Endodermal cell (in vitro differentiated cells): ENCODE measurements around the gene DSE. TPM values are rescaled to one million over a fixed set of nuclear protein-coding genes. Genes with fewer than 3 reads are reported as not detected.

Experiments used
- DNase-seq: peaks from one replicate; pipeline ENCODE4 v3.0.0-alpha.2; 2017
- H3K27ac ChIP-seq: 2 replicates; pipeline ENCODE4 v1.5.1; 2013; ENCODE audit warnings: mild to moderate bottlenecking, low read depth, low read length, moderate library complexity
- H3K27me3 ChIP-seq: 2 replicates; pipeline ENCODE4 v1.6.1; 2013; ENCODE audit warnings: mild to moderate bottlenecking, low read length, moderate library complexity; ENCODE audit not compliant: insufficient read depth, control insufficient read depth, poor library complexity, severe bottlenecking
- H3K36me3 ChIP-seq: 2 replicates; pipeline ENCODE4 v1.7.0; 2013; ENCODE audit warnings: mild to moderate bottlenecking, low read length, moderate library complexity; ENCODE audit not compliant: control insufficient read depth, insufficient read depth
- H3K4me1 ChIP-seq: one replicate; pipeline ENCODE4 v1.7.0; 2013; ENCODE audit warnings: low read length; ENCODE audit not compliant: control insufficient read depth, insufficient read depth
- H3K4me3 ChIP-seq: 2 replicates; pipeline ENCODE4 v1.5.1; 2013; ENCODE audit warnings: mild to moderate bottlenecking, low read length, moderate library complexity
- H3K9ac ChIP-seq: 2 replicates; pipeline ENCODE4 v1.6.1; 2013; ENCODE audit warnings: mild to moderate bottlenecking, low read length, moderate library complexity; ENCODE audit not compliant: poor library complexity, severe bottlenecking; ENCODE audit errors: extremely low read depth
- H3K9me3 ChIP-seq: 2 replicates; pipeline ENCODE4 v1.6.1; 2013; ENCODE audit warnings: mild to moderate bottlenecking, low read length, moderate library complexity; ENCODE audit not compliant: control insufficient read depth
- H3K27ac Mint-ChIP-seq: 2 replicates; pipeline ENCODE4 v1.8.0; 2020; ENCODE audit warnings: mixed read lengths
- H3K27me3 Mint-ChIP-seq: 2 replicates; pipeline ENCODE4 v1.8.0; 2021; ENCODE audit warnings: mild to moderate bottlenecking, mixed read lengths; ENCODE audit not compliant: insufficient read depth
- H3K36me3 Mint-ChIP-seq: 2 replicates; pipeline ENCODE4 v1.8.0; 2020; ENCODE audit warnings: low read depth, mixed read lengths
- H3K4me1 Mint-ChIP-seq: 2 replicates; pipeline ENCODE4 v1.8.0; 2020; ENCODE audit warnings: mixed read lengths
- H3K4me3 Mint-ChIP-seq: 2 replicates; pipeline ENCODE4 v1.8.0; 2020; ENCODE audit warnings: mild to moderate bottlenecking, moderate library complexity, mixed read lengths
- H3K9me3 Mint-ChIP-seq: 2 replicates; pipeline ENCODE4 v1.8.0; 2020; ENCODE audit warnings: mild to moderate bottlenecking, mixed read lengths
- whole genome bisulfite sequencing, 2 experiments: methylation state at CpG; one replicate each; pipeline versions ENCODE4 v1.1.5 to v1.1.7; 2013; ENCODE audit warnings: missing lambda C conversion rate in 2 of 2, mixed read lengths in 1 of 2; ENCODE audit not compliant: insufficient coverage in 1 of 2, insufficient read length in 1 of 2; 5-methylcytosine and 5-hydroxymethylcytosine counted together
- total RNA-seq, 2 donors: library from RNA; stranded (reverse); fragmentation: NEBNext Ultra II Directional in 1 of 2; extraction: Animal tissue kit (Norgen Biotek cat#: 25700) in 1 of 2; gene quantifications; 2 replicates in 1 of 2; 3 replicates in 1 of 2; pipeline ENCODE4 v1.2.1, GENCODE V29; 2021
- TF ChIP-seq, protein P1 (sequence below): fragments of 200-600 bp; sonication (generic); conservative IDR thresholded peaks from 2 replicates; pipeline ENCODE4 v1.5.0; 2021; ENCODE audit warnings: antibody characterized with exemption, mild to moderate bottlenecking

DSE gene
- total RNA-seq, 2 donors from 2014 or later = 42.3 to 44.3 TPM

DNA sequence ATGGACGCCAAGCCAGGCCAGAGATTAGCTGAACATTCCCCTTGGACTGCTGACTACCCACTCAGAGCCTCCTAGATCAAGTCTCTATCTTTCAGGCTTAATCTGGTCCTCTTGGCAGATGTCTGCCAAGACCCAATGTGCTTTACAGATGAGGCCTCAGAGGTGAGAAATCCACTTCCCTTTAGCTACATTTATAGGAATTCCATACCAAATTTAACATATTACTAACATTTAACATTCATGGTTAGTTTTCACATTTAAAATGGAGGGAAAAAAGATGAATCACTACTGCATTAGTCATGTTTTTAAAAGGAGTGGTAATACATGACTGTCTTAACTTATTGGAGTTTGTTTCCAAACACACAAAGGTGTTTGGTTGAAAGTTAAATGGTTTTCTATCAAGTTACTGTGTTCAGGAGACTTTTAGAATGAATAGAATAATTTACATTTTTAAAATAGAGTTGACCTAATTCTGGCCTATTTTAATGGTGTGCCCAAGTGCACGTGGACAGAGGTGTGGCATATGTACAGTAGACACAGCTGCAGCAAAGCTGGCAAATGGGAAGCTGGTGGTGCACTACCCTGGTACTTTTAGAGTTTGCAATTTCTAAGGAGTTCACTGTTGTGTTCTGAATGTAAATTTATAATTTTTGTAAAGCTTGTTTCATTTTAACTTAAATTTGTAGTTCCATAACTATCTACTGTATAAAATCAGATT lies 48.5 kb downstream of the DSE start:
- H3K9me3 ChIP-seq = no peaks in the 10 kb centered on the region
- Mint-ChIP-seq H3K27ac (no peak overlapping the region), H3K36me3 (peaks cover 8% of the 10 kb centered on the region), H3K4me1 (peaks cover 4% of the 10 kb centered on the region), H3K27me3 (no peaks in the 10 kb centered on the region), H3K9me3 (no peaks in the 10 kb centered on the region), H3K4me3 (no peak overlapping the region)
- no peak overlapping the region for H3K4me3 ChIP-seq
- WGBS, 2 experiments = 91 to 100% methylated on average over 2 of the region's 2 CpGs
- no peak for DNase-seq
- TF ChIP-seq, protein P1, sequence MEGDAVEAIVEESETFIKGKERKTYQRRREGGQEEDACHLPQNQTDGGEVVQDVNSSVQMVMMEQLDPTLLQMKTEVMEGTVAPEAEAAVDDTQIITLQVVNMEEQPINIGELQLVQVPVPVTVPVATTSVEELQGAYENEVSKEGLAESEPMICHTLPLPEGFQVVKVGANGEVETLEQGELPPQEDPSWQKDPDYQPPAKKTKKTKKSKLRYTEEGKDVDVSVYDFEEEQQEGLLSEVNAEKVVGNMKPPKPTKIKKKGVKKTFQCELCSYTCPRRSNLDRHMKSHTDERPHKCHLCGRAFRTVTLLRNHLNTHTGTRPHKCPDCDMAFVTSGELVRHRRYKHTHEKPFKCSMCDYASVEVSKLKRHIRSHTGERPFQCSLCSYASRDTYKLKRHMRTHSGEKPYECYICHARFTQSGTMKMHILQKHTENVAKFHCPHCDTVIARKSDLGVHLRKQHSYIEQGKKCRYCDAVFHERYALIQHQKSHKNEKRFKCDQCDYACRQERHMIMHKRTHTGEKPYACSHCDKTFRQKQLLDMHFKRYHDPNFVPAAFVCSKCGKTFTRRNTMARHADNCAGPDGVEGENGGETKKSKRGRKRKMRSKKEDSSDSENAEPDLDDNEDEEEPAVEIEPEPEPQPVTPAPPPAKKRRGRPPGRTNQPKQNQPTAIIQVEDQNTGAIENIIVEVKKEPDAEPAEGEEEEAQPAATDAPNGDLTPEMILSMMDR = no peak
- H3K27me3 ChIP-seq = no peaks in the 10 kb centered on the region
- H3K36me3 ChIP-seq = no peaks in the 10 kb centered on the region
- no peak overlapping the region for H3K27ac ChIP-seq
- no peaks in the 10 kb centered on the region for H3K4me1 ChIP-seq
- no peak overlapping the region for H3K9ac ChIP-seq

DNA sequence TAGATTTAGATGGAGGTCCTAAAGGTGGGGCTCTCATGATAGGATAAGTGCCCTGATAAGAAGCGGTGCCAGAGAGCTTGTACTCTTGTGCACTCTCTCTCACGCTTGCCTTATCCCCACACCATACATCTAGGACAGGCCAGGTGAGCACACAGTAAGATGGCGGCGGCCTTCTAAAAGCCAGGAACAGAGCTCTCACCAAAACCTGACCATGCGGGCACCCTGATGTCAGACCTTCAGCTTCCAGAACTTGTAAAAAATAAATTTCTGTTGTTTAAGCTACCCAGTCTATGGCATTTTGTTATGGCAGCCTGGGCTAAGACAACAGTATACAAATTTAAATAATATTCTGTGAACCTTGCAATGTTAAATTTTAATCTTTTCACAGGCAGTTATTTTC lies 49.6 kb downstream of the DSE start:
- DNase-seq = no peak
- H3K4me1 ChIP-seq = no peaks in the 10 kb centered on the region
- no peaks in the 10 kb centered on the region for H3K27me3 Mint-ChIP-seq
- 87% methylated on average over 5 of the region's 5 CpGs; no CpG with 5 or more reads in 1 of the 2 experiments for WGBS, 2 experiments
- no peaks in the 10 kb centered on the region for H3K27me3 ChIP-seq
- H3K9me3 Mint-ChIP-seq = no peaks in the 10 kb centered on the region
- no peaks in the 10 kb centered on the region for H3K9me3 ChIP-seq
- TF ChIP-seq, protein P1 = no peak
- H3K36me3 Mint-ChIP-seq = peaks cover 5% of the 10 kb centered on the region
- peaks cover 6% of the 10 kb centered on the region for H3K4me1 Mint-ChIP-seq
- no peaks in the 10 kb centered on the region for H3K36me3 ChIP-seq
- H3K4me3 Mint-ChIP-seq = no peak overlapping the region
- no peak overlapping the region for H3K4me3 ChIP-seq
- no peak overlapping the region for H3K27ac ChIP-seq
- no peak overlapping the region for H3K27ac Mint-ChIP-seq
- H3K9ac ChIP-seq = no peak overlapping the region

DNA sequence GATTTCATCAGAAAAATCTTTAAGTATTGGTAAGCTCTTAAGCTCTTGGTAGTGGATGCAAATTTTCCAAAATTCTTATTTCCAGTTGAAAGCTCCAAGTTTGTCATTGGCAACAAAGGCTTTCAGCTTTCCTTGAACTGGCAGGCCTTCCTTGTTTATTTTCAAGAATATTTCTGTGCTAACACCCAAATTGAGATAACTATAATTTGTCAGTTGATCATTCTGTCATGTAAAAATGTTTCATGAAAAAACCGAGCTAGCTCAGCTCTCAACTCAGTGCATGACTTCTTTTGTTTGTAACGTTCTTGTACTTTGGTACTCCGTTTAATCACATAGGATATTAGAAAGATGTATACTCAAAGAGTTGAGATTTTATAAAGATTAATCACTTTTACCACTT lies 51.5 kb downstream of the DSE start:
- H3K9me3 Mint-ChIP-seq = no peaks in the 10 kb centered on the region
- H3K4me1 Mint-ChIP-seq = peaks cover 6% of the 10 kb centered on the region
- WGBS, 2 experiments = 96 to 100% methylated on average over 1 to 3 of the region's 3 CpGs
- Histone ChIP-seq H3K9me3 (no peaks in the 10 kb centered on the region), H3K4me3 (no peak overlapping the region), H3K9ac (no peak overlapping the region), H3K4me1 (no peaks in the 10 kb centered on the region), H3K36me3 (peaks cover 6% of the 10 kb centered on the region), H3K27ac (no peak overlapping the region), H3K27me3 (no peaks in the 10 kb centered on the region)
- H3K27me3 Mint-ChIP-seq = no peaks in the 10 kb centered on the region
- no peak overlapping the region for H3K4me3 Mint-ChIP-seq
- peaks cover 13% of the 10 kb centered on the region for H3K36me3 Mint-ChIP-seq
- TF ChIP-seq, protein P1 = no peak
- H3K27ac Mint-ChIP-seq = no peak overlapping the region
- no peak for DNase-seq
